SHP77 treated with DMSO at 0.1 percent for 48 hours (cell line): ENCODE data around the gene GPR37L1.
"Not testable (repeated sequence)": the region's sequence is repeated elsewhere in the genome, so short reads cannot be mapped to it uniquely, and the experiment has no call there.

ENCODE experiments used
- DNase-seq: peaks from one replicate; lab custom pipeline; 2025; lab: John Stamatoyannopoulos, UW

Gene GPR37L1

DNA sequence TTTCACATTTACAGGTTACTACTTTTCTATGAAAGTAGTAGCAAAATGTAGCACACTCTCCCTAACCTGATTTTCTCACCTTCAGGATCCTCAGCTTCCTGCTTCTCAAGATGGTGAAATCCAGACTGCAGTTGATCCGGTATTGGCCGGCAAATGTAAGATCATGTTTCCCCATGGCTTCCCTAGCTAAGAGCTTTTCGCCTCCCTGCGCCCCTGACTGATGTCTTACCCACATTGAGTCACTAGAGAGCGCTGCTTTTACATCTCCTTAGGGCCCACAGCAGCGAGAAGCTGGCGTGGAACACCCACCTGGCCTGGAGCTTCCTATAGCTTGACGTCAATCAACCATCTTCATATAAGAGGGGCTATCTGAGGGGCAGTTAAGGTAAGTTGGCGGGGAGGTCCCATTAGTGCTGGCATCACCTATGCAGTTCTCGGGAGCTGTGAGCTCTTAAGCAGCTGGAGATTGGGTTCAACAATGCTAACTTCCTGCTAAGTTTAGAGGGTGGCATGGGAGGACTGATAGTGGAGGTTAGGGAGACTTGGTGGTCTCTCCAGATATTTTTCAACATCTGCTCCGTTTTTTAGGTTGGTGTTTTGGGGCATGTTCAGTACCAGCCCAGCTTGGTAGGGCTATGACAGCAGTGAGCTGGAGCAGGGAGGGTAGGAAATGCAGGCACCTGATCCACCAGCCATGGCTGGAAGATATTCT, 32.2 kb downstream of the GPR37L1 start:
- DNase-seq = peak; percentile 41

DNA sequence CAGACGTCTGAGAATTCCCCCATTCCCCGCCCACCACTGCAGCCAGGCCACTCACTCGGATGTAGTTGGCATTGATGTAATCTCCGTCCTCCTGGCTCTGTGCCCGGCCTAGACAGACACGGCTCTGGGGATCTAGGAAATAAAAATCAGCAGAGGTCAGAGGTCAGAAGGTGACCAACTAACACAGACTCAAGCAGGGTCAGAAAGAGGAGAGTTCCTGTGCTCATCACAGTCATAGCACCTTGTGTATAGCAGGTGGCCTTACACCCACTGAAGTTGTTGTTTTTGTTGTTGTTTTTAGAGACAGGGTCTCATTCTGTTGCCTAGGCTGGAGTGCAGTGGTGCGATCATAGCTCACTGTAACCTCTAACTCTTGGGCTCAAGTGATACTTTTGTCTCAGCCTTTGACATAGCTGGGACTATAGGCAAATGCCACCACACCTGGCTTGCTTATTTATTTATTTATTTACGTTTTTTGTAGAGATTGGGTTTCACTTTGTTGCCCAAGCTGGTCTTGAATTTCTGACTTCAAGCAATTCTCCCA, 32.8 kb downstream of the GPR37L1 start:
- DNase-seq = no peak

DNA sequence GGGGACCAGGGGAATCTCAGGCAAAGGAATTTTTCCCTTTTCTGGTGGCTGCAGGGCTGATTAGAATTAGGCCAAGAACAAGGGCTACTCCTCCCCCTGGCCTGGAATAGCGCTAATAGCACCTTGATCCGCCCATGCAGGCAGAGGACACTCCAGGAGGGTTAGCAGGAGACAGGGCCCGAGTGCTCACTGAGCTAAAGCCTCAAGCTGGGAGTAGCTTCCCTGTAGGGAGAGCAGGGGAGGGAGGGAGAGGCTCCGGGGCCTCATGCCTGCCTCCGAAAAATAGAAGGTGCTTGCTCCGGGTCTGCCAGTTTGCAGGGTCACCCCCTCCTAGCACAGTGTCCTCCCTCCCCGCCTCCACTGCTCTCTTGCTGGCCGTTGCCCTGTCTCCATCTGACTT, 33.9 kb downstream of the GPR37L1 start:
- no peak for DNase-seq

DNA sequence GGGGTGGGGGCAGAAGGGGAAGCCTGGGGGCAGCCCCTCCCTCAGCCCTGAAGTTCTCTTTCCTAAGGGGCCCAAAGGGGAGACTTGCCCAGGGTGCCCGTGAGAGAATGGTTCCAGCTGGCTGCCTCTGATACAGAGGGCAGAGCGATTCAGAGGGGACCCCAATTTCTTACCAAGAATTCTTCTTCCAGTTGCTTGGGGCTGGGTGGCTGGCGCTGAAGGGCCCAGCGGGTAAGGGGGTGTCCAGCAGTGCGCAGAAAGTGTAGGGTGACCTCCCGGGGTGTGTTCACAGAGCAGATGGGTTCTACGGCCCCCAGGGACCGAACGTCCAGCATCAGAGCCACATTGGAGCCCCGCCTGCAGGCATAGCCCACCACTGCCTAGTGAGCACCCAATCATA, 35.2 kb downstream of the GPR37L1 start:
- DNase-seq = no peak

DNA sequence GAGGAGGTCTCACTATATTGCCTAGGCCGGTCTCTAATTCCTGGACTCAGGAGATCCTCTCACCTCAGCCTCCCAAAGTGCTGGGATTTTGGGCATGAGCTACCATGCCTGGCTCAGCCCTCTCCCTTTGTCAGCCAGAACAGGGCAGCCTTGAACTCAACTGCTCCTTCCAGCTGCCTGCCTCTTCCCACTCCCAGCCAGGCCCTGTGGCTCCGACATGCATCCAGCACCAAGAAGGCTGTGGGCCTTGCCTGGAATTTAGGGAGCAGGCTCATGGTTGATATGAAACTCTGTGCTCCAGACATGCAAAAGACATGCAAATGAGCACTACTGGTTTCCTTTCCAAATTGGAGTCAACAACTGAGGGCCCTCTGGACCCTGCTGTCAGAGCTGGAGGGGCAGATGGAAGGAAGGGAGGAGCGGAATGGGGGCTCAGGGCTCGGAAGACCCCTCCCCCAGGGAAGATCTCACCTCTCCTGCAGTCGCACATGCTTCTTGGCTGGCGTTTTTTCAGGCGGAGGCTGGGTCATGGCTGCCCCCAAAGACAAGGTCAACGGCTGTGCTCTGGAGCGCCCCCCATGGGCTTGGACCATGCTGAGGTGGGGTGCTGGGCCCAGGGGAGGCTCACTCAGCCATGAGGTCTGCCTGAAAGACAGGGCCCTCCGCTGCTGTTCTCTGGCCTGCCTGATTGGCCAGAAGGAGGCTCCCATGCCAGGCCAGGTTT, 36.3 kb downstream of the GPR37L1 start:
- DNase-seq = no peak

DNA sequence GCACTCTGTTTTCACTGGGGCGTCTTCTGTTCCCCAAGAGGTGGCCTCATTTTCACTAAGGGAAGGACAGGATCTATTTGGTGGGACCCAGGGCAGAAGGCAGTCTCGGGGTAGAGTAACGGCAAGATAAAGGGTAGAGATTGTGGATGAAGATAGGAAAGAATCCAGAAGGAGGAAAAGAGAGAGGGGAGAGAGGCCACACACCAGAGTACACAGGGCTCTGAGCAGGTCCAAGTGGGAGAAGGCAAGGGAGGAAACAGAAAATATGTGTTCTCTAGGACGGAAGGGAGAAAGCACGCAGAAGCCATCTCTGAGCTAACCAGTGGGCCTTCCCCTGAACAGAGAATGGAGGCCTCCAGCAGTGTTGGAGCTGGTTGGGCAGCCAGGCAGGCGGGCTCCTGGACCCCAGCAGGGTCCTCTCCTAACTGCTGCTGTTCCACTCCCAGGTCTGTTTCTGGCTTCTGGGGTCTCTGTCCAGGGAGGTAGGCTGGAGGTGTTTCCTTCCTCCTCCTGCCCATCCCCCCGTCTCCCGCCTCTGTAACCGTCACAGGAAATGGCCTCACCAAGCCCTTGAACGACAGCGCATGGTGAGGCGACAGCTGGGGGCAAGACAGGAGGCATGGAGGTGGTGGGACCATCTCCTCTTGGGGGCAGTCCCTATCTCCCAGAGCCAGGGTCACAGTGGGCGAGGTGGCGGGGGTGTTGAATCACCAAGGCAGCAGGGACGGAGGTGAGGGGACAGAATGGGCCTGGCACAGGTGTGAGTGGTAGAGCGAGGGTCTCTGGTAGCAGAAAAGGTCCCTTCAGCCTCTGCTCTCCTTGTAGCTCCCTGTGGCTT, 37.0 kb downstream of the GPR37L1 start:
- no peak for DNase-seq

DNA sequence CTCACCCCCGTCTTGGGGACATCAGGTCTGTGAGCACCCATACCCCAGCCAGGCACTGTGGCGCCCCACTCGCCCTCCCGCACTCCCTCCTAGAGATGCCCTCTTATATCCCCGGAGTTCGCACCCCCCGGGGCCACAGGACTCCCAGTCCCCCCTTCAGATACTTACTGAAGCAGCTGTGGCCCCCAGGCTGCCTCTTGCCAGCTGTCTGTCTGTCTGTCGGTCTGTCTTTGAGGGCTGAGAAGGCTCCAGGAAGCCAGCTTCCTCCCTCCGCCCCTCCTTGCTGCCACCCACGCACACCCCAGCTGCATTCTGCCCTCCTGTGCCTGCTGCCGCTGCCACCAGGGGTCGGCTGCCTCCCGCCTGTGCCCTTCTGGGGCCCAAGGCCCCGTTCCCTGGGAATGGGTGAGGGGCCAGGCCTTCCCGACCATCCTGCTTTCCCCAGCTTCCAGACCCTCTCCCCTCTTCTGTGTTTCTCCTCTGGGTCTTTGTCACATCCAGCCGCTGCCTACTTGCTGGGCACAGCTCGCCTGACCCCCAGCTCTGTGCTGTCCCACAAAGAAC, 37.7 kb downstream of the GPR37L1 start, which contains the start of gene PTPN7:
PTPN7 (minus strand) TSS at position 226 of the 564 bp plus-strand sequence. CDS start 1,200 bp downstream, outside the sequence.
- no peak for DNase-seq

DNA sequence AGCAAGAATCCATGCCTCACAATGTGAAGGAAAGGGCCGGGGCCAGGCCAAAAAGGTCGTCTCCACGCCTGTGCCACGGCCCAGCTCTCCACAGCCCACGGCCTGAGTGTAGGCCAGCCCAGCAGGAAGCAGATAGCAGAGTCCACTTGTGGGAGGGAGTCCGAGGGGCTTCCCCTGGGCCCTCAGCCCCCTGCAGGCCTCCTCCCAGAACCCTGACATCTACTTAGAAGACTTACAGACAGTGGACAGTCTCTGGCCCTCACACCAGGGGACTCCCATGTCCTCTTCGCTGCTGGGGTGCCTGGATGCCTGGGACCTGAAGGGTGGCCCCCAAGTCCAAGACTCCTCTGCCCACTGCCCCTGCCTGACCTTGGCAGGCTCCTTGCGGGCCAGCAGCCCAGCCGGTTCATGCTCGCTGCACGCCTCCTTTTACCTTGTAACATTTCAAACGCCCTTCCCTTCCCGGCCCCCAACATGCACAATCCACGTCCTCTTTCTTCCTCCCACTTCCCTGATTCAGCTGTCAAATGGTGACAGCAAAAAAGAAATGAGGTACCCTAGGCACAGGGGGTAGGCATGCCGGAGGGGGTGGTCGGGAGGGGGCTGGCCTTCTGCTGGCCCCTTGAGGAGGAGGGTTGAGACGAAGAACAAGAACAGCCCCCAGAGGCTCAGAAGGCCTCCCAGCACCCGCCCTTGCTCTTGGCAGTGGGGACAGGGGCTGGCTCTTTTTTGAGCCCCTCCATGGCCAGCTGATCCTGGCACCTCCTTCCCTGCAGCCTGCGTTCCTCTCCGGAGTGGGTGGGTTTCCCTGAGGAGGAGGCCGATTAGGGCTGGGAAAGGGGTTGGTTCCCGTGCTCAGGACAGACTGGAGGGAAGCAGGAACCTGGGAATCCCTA, 38.7 kb downstream of the GPR37L1 start:
- no peak for DNase-seq

DNA sequence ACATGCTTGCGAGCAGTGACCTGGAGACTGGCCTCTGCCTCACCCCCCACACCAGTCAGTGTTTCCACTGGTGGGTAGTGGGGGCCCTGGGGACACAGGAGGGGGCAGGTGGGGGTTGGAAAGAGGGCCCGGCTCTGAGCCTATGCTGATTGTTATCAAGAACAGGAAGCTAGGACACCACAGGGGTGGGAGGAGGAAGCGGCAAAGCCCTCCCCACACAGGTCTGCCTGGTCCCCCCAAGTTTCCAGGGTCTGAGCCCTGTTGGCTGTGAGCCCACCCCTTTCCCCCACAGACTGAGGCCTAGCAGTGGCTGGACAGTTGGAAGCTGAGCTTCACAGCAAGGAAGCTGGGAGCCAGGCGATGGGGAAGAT, 39.3 kb downstream of the GPR37L1 start:
- DNase-seq = no peak

DNA sequence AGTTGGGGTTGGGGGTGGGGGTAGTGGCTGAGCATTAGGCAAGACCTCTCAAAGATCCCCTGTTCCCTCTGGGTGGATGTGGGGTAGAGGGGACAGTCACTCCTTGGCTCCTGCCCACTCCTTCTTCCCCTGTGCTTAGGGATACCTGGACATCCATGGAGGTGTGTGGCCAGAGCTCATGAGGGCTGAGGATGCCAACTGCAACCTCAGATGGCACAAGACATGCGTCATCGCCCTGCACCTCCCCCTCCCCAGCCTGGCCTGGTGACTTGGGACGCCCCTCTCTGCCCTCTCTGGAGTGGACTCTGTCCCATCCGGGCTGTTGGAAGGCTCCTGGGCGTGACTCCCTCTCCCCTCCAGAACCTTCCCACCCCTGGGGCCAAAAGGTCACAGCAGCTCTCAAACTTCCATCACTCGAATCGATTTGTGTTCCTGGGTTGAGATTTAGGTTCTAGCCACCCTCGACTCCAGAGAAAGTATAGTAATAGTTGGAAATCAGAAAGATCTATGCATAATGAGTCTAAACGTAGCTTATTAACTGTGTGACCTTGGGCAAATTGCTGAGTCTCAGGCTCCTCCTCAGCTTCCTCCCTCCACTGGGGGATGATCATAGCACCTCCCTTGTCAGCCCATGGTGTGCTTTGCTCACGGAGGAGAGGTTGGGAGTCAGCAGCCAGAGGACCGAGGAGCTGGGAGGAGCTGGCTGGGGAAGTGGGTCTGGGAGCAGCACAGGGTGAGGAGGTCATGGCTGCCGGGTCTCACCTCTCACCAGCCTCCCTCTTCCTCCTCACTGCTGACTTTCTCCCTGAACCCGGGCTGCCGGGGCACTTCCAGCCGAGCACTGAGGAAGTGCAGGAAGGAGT, 39.9 kb downstream of the GPR37L1 start:
- DNase-seq = no peak

DNA sequence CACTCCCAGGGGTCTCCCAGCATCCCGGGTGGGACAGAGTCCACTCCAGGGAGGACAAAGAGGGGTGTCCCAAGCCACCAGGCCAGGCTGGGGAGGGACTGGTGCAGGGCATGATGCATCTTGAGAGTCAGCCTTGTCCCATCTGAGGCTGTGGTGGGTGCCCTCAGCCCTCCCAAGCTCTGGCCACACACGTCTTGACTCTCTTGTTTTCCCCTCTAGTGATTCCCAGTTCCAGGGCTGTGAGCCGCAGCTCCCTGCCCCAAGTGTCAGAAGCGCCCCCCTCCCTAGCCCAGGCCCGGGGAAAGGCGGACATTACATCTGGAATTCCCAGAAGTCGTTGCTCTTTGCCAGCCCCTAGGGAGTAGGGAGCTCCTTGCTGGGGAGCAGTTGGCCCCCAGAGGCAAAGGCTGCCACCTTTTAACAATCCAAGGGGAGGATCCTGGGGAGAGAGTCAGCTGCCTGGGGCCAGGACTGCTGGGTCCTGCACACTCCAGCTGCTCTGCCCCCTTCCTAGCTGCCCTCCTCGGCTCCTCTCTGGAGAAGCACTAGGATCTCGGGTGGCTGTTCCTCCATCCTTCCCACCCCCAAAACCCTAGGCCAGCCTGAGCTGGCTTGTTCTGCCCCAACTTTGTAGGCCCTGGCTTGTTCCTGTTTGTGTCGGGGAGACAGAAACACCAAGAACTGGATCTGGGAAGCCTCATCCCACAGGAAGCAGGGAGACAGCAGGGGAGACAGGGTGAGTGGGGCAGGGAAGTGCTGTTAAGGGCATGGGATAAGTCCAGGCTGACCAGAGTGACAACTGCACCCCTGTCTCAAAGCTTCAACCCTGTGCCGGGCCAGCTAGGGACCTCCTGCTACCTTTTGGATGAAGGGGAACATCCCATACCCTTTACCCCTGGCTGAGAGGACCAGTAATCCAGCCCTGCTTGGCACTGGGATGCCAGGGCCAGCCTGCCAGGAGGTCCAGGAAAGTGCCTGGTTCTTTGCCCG, 40.9 kb downstream of the GPR37L1 start:
- no peak for DNase-seq

DNA sequence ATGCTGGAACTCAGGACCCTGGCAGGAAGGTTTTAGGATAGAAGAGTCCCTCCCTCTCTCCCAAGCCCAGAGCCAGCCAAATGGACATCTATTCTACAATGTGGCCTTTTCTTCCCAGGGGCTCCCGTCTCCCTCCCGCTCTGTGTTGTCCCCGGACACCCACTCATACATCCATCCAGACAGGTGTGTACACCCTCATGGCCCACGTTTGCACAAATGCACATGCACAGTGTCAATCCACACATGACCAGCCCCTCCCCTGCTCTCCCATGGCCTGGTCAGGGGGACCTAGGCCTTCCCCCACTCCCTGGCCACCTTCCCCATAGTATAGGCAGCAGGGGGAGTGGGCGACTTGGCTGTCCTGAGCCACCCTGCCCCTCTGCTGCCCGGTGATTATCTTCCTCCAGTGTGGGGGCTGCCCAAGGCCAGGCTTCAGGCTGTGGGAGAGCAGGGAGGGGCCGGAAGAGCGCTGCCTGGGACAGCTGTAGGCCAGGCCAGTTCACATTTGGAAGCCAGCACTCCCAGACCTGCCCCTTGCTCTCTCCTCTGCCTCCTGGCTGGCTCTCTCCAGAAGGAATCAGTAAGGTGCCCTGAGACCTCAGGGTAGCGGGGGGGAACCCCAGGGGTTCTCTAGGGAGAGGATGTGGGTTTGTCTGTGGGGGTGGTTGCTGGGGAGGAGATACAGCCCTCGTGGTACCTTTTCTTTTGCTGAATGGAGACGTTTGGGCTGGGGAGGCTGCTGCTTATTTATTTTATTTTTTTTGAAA, 41.7 kb downstream of the GPR37L1 start:
- DNase-seq = no peak

DNA sequence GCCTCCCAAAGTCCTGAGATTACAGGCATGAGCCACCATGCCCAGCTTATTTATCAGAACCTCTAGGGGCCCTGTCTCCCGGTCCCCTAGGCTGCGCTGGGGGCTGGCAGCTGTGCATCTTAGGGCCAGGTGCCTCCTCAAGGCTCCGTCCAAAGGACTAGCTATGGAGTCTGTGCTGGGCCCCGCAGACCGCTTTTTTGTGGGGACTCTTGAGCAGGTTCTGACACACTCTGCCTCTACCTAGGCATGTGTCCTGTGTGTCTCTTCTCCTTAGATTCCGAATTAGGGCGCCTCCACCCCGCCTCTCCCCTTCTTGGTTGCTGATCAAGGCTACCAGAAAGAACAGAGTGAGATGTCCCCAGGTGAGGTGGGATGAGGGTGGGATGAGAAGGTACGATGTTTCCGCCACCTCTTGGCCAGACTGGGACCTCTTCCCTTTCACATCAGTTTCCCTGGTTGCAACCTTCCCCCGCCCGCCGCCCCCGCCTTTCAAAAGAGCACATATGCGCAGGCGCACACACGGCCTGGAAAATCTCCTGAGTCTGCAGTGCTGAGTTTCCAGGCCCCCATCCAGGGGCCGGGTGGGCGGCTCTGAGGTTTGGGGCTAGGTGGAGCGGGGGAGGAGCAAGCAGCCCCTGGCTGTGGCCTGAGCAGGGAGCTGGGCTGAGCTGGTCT, 42.7 kb downstream of the GPR37L1 start:
- no peak for DNase-seq

DNA sequence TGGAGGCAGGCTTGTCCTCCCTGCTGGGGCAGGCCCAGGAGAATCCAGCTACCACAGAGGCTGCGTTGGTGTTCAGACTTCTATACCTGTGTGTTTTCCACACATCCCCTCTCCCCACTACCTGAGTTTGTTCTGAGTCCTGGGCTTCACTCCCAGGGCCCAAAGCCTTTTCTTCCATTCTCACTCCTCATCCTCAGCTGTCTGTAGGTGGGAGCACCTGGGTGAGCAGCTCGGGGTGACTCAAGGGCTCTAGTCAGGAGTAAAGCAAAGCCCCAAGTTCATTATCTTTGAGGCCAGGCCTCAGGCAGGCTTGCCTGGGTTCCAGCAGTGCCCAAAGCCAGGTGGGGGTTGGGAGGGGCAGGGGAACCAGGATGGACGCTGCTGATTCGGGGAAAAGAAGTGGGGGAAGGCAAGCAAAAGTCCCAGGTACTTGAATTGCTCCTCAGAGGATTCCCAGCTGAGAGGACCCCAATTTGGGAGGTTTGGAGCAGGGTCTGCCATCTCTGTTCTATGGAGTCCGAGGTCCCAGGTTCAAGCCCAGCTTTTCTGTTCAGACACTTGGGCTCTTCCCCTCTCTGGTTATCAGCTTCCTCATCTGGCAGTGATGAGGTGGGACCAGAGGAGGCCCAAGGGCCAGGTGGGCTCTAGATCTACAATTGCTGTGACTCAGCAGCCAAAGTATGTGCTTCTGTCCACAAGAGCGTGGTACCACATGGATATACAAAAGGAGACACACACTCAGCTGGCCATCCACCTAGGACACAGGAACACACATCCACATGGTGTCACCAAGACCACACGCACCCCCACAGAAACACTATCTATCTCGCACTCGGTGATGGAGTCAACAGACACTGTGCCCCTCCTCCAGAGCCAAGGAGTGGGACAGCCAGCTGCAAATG, 43.5 kb downstream of the GPR37L1 start:
- no peak for DNase-seq

DNA sequence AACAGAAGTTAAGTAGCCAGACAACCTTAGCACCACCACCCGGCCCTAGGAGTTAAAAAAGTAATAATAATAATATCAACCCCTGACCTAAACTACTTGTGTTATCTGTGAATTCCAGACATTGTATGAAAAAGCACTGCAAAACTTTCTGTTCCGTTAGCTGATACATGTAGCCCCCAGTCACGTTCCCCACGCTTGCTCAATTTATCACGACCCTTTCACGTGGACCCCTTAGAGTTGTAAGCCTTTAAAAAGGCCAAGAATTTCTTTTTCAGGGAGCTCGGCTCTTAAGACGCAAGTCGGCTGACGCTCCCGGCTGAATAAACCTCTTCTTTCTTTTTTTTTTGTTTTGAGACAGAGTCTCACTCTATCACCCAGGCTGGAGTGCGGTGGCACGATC, 44.3 kb downstream of the GPR37L1 start:
- not testable (repeated sequence) for DNase-seq

DNA sequence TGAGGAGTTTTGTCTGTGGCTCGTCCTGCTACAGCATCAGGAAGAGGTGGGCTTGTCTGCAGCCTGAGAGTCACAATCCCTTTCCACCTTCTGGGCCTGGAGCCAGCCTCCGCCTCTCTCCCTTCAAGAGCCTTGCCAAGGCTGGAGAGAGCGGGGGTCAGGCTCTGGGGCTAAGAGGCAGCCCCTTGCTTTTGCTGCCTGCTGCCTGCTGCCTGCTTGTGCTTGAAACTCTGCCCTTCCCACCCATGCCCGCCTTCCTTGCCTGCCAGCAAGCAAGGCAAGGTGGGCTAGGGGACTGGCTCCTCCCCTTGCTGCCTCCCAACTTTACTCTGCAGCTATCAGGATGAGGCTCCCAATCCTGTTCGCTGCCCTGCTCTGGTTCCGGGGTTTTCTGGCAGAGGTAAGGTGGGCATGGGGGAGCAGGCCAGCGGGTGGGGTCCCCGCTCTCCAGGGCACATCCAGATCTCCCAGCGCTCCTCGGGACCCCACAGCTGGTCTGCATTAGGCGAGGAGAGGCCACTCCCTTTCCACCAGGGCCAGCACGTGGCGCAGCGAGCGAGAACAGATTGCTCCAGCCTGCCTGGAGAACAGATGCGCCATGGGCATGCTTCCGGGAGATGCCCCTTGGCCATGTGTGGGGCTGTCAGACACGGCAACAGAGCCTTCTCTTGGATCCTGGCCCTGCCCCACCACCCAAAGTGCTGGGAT, 45.1 kb downstream of the GPR37L1 start:
- DNase-seq = no peak
